Eye (tissue), 1 donor: ENCODE results near the gene CA7.
A peak's percentile ranks its signal among the peaks of the same experiment; 100 is the strongest.

Experiments used
- DNase-seq: peaks from one replicate; pipeline ENCODE4 v3.0.0-alpha.2; 2015

Gene CA7

GRCh38 chr16:66899310-66899944 is 55.2 kb downstream of the CA7 start:
- DNase-seq, result no peak

- DNase-seq, result peak; percentile 92
Observed at GRCh38 chr16:66899945-66900710, 55.9 kb downstream of the CA7 start.

GRCh38 chr16:66900721-66901441 is 56.7 kb downstream of the CA7 start:
- DNase-seq, result peak; percentile 59

- no peak for DNase-seq
Observed at GRCh38 chr16:66901626-66902025, 57.4 kb downstream of the CA7 start.

DNA sequence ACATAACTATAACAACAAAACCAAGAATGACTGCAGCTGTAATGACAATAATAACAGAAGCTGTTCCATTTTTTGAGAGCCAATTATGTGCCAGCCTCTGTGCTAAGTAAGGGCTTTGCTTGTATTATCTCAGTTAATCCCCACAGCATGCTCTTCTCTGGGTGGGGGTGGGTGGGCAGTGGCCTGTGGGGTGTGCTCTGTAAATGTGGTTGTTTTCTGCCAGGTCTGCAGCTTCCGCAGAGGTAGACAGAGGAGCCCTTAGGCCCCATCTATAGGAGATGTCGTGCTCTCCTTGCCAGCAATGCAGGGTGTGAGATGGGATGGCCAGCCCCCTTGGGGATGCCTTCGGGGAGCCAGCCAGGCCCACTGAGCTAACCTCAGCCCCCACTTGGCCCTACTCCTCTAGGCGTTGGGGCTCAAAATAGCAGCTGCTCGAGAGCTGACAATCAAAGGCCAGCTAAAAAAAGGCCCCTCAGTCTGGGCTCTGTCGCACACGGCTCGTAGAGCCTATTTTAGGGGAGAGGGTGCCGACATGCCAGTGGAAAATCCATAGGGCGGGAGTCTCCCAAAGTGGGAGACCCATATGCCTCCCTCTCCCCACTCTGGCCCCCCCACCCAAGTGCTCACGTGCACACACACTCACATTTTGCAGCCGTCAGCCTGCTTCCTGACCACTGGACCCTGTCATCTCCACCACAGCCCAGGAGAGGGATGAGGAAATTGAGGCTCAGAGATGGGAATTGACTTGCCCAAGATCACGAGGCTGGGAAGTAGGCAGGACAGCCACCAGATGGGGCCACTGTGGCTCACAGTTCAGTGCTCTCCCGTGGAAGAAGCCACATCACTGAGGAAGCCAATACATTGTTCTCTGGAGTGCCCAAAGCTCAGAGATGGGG is 58.7 kb downstream of the CA7 start:
- no peak for DNase-seq
